Effector memory CD4-positive, alpha-beta T cell (primary cell): ENCODE data around the gene ARHGEF16.

Experiments used
- DNase-seq, 3 donors: peaks; one replicate each; pipeline ENCODE4 v3.0.0-alpha.2; 2020
- H3K27ac ChIP-seq: 2 replicates; pipeline ENCODE4 v1.7.0; 2013; ENCODE audit warnings: mild to moderate bottlenecking, low read length, moderate library complexity; ENCODE audit not compliant: insufficient read depth, poor library complexity, severe bottlenecking
- H3K27me3 ChIP-seq: replicated peaks from 2 replicates; pipeline ENCODE4 v1.7.0; 2013; ENCODE audit warnings: mild to moderate bottlenecking, low read length; ENCODE audit not compliant: insufficient read depth, control insufficient read depth, poor library complexity, severe bottlenecking
- H3K36me3 ChIP-seq: 2 replicates; pipeline ENCODE4 v1.7.0; 2013; ENCODE audit warnings: mild to moderate bottlenecking, low read length, moderate library complexity; ENCODE audit not compliant: control insufficient read depth, insufficient read depth
- H3K4me1 ChIP-seq: 2 replicates; pipeline ENCODE4 v1.7.0; 2013; ENCODE audit warnings: low read length, mild to moderate bottlenecking; ENCODE audit not compliant: control insufficient read depth, insufficient read depth, poor library complexity, severe bottlenecking
- H3K4me3 ChIP-seq: 2 replicates; pipeline ENCODE4 v1.7.0; 2013; ENCODE audit warnings: low read length, low read depth, mild to moderate bottlenecking; ENCODE audit not compliant: insufficient read depth, poor library complexity, severe bottlenecking
- H3K9me3 ChIP-seq: 2 replicates; pipeline ENCODE4 v1.7.0; 2013; ENCODE audit warnings: mild to moderate bottlenecking, low read length, moderate library complexity; ENCODE audit not compliant: control insufficient read depth

Gene ARHGEF16

GRCh38 chr1:3430820-3431219 is 23.6 kb upstream of the ARHGEF16 start:
- Histone ChIP-seq H3K27me3 (no peaks in the 10 kb centered on the region), H3K36me3 (no peaks in the 10 kb centered on the region), H3K4me1 (no peaks in the 10 kb centered on the region), H3K4me3 (no peak overlapping the region), H3K9me3 (no peaks in the 10 kb centered on the region), H3K27ac (no peak overlapping the region)
- DNase-seq, result no peak

- Histone ChIP-seq H3K27ac (no peak overlapping the region), H3K27me3 (no peaks in the 10 kb centered on the region), H3K36me3 (no peaks in the 10 kb centered on the region), H3K4me3 (no peak overlapping the region), H3K9me3 (no peaks in the 10 kb centered on the region), H3K4me1 (no peaks in the 10 kb centered on the region)
- no peak for DNase-seq
These were observed 23.2 kb upstream of the ARHGEF16 start for GRCh38 chr1:3431266-3431665.

GRCh38 chr1:3431686-3432085 is 22.8 kb upstream of the ARHGEF16 start:
- Histone ChIP-seq H3K27me3 (no peaks in the 10 kb centered on the region), H3K4me3 (no peak overlapping the region), H3K36me3 (no peaks in the 10 kb centered on the region), H3K9me3 (no peaks in the 10 kb centered on the region), H3K4me1 (no peaks in the 10 kb centered on the region), H3K27ac (no peak overlapping the region)
- DNase-seq, result no peak

- Histone ChIP-seq H3K4me3 (no peak overlapping the region), H3K4me1 (no peaks in the 10 kb centered on the region), H3K27me3 (no peaks in the 10 kb centered on the region), H3K27ac (no peak overlapping the region), H3K9me3 (no peaks in the 10 kb centered on the region), H3K36me3 (no peaks in the 10 kb centered on the region)
- DNase-seq, result no peak
These were observed 22.2 kb upstream of the ARHGEF16 start for GRCh38 chr1:3432306-3432705.

- H3K27ac ChIP-seq, result no peak overlapping the region
- H3K27me3 ChIP-seq, result no peaks in the 10 kb centered on the region
- H3K4me1 ChIP-seq, result no peaks in the 10 kb centered on the region
- DNase-seq, result no peak
- no peak overlapping the region for H3K4me3 ChIP-seq
- H3K36me3 ChIP-seq, result no peaks in the 10 kb centered on the region
- no peaks in the 10 kb centered on the region for H3K9me3 ChIP-seq
These were observed 21.4 kb upstream of the ARHGEF16 start for GRCh38 chr1:3433076-3433475.

GRCh38 chr1:3433596-3434320 is 20.7 kb upstream of the ARHGEF16 start:
- no peak for DNase-seq
- no peaks in the 10 kb centered on the region for H3K27me3 ChIP-seq
- H3K9me3 ChIP-seq, result no peaks in the 10 kb centered on the region
- H3K36me3 ChIP-seq, result no peaks in the 10 kb centered on the region
- no peak overlapping the region for H3K4me3 ChIP-seq
- no peaks in the 10 kb centered on the region for H3K4me1 ChIP-seq
- no peak overlapping the region for H3K27ac ChIP-seq

GRCh38 chr1:3434406-3435110 is 19.9 kb upstream of the ARHGEF16 start:
- H3K9me3 ChIP-seq, result no peaks in the 10 kb centered on the region
- H3K27me3 ChIP-seq, result no peaks in the 10 kb centered on the region
- no peaks in the 10 kb centered on the region for H3K36me3 ChIP-seq
- H3K4me3 ChIP-seq, result no peak overlapping the region
- H3K4me1 ChIP-seq, result no peaks in the 10 kb centered on the region
- DNase-seq, result no peak
- H3K27ac ChIP-seq, result no peak overlapping the region

- H3K4me1 ChIP-seq, result no peaks in the 10 kb centered on the region
- no peak overlapping the region for H3K27ac ChIP-seq
- H3K27me3 ChIP-seq, result no peaks in the 10 kb centered on the region
- H3K9me3 ChIP-seq, result no peaks in the 10 kb centered on the region
- no peaks in the 10 kb centered on the region for H3K36me3 ChIP-seq
- H3K4me3 ChIP-seq, result no peak overlapping the region
- DNase-seq, result no peak
These were observed 18.8 kb upstream of the ARHGEF16 start for GRCh38 chr1:3435666-3436065.

- DNase-seq, result no peak
- Histone ChIP-seq H3K9me3 (no peaks in the 10 kb centered on the region), H3K36me3 (no peaks in the 10 kb centered on the region), H3K27me3 (no peaks in the 10 kb centered on the region), H3K4me3 (no peak overlapping the region), H3K27ac (no peak overlapping the region), H3K4me1 (no peaks in the 10 kb centered on the region)
These were observed 18.0 kb upstream of the ARHGEF16 start for GRCh38 chr1:3436451-3436850.

- H3K27ac ChIP-seq, result no peak overlapping the region
- no peaks in the 10 kb centered on the region for H3K9me3 ChIP-seq
- H3K4me3 ChIP-seq, result no peak overlapping the region
- no peak for DNase-seq
- H3K27me3 ChIP-seq, result no peaks in the 10 kb centered on the region
- no peaks in the 10 kb centered on the region for H3K36me3 ChIP-seq
- no peaks in the 10 kb centered on the region for H3K4me1 ChIP-seq
These were observed 17.6 kb upstream of the ARHGEF16 start for GRCh38 chr1:3436901-3437300.
